HG03558 (cell line): Measurements from ENCODE around the gene CATSPERD.
"Not testable (repeated sequence)": the region's sequence is repeated elsewhere in the genome, so short reads cannot be mapped to it uniquely, and the experiment has no call there.

Experiments
- ATAC-seq: cut with Tn5 transposase; IDR thresholded peaks from one replicate; pipeline ENCODE4 v1.9.1; 2021; ENCODE audit warnings: moderate number of reproducible peaks; ENCODE audit not compliant: unreplicated experiment; ENCODE audit errors: extremely low read depth

Gene CATSPERD

DNA sequence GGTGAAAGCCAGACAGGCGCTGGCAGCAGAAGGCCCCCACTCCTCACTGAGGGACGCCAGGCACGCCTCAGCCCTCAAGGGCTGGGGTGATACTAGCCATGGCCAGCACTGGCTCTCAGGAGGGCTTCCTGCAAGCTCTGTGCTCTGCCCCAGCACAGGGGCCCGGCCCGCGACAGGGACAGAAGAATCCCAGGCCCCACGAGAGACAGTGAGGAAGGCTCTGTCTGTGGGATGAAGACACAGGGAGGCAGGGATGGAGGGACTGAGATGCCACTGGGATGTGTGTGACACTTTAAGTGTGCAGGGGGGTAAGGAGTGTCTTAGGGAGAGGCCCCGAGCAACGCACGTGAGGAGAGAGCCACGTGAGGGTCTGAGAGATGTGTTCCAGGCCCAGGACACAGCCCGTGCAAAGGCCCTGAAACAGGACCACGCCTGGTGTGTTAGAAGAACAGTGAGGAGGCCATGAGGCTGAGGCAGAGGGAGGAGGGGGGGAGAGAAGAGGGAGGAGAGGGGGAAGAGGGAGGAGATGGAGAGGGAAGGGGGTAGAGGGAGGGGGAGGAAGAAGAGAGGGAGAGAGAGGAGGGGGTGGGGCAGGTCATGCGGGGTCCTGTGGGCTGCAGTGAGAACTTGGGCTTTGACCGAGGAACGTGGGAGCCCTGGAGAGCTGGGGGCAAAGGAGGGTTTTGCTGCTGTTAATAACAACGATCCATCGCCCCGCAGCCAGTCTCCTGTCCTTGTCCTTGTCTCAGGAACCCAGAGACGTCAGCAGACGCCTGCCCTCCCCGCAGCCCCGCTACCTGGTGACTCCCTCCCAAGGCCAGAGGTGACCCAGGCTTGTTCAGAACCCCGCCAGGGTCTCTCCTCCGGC, 23.2 kb upstream of the CATSPERD start:
- no peak for ATAC-seq

DNA sequence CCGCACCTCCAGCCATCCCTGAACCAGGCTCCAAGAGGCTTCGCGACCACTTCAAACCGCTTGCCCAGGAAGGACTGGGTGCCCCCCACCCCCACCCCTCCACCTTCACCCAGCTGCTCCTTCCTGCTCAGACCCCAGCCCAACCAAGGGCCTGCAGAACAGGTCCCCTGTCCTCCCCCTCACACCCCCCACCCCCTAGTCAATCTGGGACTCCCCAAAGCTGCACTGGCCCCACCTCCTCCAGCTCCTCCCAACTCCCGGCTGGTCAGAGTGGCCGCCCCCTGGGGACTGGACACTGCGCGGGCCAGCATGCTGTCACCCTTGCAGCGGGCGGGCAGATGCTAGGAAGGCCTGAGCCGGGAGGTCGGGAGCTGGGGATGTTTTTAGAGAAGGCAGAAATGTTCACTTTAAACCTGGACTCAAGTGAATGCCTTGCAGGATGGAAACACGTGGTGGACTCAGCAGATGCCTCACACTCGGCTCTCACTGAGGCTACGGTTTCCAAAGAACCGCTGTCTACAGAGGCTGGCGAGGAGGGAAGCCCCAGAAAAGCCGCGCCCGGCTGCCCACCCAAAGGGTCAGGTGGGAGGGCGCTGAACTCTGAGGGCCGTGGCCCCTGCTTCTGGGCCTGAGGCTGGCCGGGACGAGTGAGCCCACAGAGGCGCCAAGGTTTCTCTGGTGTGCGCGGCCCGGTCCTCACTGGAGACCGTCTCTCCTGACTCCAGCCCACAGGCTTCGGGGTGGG, 22.4 kb upstream of the CATSPERD start:
- no peak for ATAC-seq

DNA sequence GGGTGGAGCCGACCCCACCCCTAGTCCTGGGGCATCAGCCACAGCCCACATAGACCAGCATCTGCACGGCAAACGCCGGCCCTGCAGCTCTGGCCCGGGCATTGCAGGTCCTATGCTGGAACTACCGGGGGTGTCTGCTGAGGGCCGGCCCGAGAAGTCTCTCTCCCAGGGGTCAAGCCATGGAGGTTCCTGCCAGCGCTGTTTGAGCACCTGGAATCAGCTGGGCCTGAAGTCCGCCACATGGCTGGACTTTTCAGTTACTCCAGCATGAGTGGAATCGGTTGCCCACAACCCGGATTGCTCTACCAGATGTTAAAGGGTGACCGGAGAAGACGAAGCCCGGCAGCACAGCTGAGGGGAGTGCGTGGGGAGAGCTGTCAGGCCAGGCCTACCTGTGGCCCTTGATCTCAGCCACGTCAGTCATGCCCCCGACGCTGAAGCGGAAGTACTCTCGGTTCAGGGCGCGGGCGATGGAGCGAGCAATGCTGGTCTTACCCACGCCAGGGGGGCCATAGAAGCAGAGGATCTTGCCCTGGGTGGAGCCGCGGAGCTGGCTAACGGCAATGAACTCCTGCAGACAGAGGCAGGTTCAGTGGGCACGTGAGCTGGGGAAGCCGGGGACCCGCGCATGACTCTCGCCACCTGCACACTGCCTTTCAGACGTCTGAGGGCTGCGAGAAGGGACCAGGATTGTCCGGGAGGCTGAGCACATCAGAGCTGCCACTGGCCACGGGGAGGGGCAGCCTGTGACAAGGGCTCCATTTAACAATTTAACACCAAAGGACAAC, 21.6 kb upstream of the CATSPERD start:
- ATAC-seq = no peak

DNA sequence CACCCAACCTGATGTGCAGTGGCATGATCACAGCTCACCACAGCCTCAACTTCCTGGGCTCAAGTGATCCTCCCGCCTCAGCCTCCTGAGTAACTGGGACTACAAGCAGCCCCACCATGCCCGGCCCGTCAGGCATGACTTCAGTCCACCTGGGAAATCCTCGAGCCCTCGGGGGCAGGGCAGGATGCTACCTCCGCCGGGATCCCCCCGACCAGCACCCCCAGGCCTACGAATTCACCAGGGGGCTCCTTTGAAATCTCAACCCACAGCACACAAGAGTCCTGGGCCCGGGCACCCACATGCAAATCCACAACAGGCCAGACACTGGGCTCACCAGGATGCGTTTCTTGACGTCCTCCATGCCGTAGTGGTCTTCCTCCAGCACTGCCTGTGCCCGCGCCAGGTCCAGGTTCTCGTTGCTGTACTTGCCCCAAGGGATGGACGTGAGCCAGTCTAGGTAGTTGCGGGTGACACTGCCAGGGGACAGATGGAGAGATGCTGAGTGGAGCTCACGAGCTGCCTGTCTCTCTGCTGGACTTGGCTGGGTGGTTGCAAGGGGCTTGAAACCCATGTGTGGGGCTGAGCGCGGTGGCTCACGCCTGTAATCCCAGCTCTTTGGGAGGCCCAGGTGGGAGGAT, 19.9 kb upstream of the CATSPERD start:
- no peak for ATAC-seq

DNA sequence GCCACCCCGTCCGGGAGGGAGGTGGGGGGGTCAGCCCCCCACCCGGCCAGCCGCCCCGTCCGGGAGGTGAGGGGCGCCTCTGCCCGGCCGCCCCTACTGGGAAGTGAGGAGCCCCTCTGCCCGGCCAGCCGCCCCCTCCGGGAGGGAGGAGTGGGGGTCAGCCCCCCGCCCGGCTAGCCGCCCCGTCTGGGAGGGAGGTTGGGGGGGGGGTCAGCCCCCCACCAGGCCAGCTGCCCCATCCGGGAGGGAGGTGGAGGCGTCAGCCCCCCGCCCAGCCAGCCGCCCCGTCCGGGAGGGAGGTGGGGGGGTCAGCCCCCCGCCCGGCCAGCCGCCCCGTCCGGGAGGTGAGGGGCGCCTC, 18.4 kb upstream of the CATSPERD start:
- not testable (repeated sequence) for ATAC-seq

DNA sequence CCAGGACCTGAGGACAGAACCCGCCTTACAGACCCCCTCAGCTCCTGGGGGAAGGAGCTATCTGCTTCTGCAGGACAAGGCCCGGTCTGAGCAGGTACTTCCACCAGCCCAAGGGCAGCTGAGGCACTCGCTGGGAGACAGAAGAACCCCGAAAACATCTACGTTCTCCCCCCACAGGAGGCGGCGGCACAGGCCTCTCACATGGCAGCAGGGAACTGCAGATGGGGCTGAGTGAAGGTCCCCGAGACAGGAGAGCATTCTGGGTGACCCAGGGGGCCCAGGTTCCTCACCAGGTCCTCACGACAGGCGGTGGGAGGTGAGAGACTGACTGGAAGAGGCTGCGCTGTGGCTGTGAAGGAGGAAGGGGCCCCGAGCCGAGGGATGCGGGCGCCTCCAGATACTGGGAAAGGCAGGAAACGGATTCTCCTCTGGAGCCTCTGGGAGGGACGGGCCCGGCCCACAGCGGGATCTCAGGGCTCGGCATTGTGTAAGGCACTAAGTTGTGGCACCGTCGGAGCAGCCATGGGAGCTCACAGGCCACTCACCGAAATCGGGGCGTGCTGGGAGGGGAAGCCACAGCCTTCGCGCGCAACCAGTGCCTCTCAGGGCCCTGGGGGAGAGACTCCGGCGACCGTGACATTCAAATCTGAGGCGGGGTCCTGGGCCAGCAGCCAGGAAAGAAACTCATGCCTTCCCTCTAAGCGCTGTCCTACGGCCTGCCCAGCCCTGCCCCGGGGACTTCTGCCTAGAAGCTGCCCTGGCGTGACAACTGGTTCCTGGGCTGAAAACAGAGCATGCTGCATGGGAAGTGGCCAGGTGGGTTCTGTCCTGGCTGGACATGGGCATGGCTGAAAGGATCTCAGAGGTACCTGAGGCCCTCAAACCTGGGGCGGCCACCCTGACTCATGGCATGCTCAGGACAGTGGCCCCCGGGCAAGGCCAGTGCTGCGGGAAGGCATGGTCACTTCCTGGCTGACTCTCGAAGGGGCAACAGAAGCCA, 16.3 kb upstream of the CATSPERD start:
- ATAC-seq = no peak

DNA sequence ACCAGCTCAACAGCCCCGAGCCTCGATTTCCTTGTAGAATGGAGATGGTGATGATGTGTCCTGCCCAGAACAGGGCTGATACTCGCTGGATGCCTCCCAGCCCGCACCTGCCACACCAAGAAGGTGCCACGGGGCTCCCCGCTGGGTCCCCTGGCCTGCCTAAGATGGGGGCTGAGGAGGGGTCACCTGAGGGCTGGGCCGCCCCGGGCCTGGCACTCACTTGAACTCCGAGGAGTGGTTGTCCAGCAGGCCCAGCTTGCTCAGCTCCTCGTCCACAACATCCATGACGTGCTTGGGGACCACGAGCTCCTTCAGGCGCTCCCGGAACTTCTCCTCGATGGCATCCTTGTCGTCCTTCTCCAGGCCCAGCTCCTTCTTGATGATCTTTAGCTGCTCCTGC, 14.9 kb upstream of the CATSPERD start:
- no peak for ATAC-seq

DNA sequence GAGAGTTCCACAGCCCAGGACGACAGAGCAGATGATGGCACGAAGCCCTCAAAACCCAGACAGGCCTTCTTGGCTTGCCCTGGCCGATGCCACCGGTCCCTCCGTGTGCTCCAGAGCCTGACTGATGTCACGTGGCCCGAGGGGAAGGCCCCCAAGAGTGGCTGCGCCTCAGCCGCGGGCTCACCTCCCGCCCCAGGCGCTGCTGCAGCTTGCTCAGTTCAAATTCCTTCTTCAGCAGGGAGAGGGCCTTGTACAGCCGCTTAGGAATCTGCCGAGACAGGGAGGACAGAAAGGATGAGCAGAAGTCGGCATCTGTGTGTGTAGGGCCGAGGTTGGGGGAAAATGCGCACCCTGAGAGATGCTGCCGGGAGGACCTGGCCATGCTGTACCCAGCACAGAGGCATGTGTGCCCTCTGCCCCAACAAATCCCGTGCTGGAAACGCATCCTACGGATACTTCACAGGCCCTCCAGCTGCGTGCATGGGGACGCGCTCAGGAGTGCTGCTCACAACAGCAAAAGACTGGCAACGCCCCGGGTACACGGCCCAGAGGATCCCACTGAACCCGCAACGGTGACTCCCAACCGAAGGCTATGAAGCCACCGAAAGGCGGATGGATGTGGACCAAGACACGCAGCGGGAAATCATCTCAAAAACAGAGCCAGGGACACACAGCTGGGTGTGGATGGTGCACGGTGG, 13.4 kb upstream of the CATSPERD start:
- no peak for ATAC-seq

DNA sequence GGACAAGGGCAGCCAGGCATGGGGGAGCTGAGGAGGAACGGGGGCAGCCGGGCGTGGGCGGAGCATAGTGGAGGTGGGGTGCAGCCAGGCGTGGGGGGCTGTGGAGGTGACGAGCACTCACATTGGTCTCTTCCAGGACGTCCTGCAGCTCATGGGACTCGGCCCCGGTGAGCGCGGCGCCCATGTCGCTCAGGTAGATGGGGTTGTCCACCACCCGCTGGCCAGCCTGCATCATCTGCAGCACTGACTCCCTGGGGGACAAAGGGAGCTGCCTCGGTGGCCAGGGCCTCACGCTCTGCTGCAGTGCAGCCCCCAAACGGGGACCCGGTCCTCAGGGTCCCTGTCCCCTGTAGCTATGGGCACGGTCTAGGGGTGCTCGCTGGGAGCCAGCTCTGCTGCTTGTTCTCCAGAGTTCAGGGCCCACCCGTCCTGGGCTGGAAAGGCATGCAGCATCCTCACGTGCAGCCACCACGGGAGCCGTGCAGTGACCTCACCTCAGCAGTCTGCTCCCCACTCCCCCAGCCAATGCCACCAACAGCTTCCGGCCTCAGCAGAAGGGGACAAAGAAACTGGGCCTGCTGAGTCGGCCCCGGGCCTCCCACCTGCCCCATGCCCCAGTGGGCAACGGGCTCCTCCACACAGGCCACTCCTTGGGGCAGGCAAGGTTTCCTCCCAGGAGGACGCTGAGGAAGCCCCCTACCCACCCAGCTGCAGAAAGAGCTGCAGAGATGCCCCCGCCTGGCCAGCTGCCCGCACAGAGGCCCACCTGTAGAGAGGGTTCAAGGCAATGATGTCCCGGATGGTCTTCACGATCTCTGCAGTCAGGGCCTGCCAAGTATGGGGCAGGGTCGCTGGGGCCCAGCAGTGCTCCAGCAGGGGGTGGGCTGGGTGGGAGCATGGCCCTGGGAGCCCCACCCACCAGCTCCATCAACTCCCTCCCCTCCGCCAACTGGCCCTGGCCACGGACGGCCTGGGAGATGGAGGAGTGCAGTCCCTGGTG, 12.6 kb upstream of the CATSPERD start:
- no peak for ATAC-seq

DNA sequence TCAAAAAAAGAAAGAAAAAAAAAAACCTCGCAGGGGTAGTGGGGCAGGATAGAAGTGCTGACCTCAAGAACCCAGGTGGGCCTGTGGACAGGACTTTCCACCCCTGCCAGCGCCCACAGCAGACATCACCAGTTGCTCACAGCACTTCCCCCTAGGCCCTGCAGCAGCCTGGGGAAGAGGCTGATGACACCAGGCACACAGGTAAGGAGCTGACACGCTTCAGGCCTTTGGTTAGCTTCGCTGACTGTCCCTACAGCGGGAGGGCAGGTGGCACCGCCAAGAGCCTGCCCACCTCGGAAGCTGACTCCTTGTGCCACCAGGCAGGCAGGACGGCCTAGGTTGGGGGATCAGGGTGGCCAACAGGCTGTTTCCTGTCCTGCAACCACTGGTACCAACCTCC, 9.4 kb upstream of the CATSPERD start:
- no peak for ATAC-seq

DNA sequence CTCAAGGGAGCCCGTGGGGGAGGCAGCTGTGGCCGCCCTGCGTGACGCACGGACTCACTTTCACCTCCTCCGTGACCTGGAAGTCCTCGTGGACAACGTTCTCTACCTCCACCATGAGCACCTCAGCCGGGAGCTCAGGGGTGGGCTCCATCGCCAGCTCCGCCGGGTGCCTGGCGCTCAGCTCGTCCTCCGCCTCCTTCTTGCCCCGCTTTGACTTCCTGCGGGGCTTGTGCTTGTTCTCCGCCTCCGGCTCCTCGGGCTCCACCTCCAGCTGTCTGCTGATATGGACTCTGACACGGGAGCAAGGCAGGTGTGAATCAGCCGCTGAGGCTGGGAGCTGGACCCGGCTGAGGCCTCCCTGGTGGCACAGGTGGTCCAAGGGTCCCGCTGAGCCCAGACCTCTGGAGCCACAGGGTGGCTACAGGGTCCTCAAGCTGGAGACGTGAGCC, 8.7 kb upstream of the CATSPERD start:
- no peak for ATAC-seq

DNA sequence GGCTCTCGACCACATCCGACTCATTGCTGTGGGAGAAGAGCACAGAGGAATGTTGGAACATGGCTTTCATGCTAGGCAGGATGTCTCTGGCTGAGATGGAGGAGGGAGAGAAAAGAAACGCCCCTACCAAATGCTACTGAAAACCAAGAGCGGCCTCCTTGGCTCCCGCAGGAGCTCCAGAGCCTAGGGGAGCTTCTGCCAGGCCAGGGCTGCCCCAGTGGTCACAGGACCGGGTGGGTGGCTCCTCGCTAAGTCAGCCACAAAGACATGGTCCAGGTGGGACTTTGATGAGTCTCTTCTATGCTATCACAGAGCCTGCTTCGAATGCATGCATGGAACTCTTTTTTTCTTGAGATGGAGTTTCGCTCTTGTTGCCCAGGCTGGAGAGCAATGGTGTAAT, 7.2 kb upstream of the CATSPERD start:
- no peak for ATAC-seq

DNA sequence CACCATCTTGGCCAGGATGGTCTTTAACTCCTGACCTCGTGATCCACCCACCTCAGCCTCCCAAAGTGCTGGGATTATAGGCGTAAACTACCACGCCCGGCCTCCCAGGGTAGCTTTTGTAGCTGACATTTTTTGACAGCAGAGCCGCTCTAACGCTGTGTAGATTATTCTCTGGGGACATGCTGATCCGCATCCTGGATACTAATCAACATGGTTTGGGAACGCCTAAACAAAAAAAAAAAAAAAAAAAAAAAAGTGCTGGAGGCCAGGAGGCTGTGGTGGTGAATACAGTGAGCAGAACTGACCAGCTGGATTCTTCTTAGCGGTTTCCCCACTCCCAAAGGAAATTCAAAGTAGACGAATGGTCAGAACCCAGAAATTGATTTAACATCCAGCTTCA, 5.6 kb upstream of the CATSPERD start:
- ATAC-seq = no peak

DNA sequence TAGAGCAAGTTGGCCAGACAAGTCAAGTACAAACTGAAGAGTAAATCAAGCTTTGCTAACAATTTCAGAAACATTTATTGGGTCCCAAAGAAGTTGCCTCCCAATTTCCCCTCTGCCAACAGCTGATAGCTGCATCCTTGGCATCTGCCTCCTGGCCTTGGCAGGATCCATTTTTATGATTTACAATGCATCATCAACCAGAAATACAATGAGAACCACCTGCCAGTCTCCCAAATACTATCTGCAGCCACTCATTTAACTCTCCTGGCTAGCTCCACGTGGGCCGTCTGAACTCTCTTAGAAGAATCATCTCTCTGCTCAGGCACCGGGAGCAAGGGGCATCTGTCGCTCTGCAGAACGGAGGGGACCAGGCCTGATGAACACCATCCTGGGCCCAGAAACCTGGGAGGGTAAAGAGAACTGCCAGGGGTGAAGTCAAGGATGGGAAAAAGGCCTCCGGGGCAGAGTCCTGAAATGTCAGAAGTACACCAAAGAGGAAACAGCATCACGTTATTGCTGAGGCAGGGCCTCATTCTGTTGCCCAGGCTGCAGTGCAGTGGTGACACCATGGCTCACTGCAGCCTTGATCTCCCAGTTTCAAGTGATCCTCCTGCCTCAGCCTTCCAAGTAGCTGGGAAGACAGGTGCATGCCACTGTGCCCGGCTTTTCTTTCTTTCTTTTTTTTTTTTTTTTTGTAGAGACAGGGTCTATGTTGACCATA, 3.1 kb upstream of the CATSPERD start:
- ATAC-seq = no peak

DNA sequence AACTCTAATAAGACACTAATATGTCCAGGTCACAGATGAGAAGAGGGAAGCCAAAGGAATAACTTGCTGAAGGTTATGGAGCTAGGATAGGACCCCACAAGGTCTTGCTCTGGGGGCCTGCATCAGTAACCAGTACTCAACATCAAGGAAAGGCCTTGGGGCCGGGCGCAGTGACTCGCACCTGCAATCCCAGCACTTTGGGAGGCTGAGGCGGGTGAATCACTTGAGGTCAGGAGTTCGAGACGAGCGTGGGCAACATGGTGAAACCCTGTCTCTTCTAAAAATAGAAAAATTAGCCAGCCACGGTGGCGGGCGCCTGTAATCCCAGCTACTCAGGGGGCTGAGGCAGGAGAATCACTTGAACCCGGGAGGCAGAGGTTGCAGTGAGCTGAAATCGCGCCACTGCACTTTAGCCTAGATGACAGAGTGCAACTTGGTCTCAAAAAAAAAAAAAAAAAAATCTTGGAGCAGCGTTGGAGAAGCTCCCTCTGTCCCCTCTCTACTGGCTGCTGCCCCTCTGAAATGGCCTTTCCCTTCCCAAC, 2.3 kb upstream of the CATSPERD start:
- no peak for ATAC-seq

DNA sequence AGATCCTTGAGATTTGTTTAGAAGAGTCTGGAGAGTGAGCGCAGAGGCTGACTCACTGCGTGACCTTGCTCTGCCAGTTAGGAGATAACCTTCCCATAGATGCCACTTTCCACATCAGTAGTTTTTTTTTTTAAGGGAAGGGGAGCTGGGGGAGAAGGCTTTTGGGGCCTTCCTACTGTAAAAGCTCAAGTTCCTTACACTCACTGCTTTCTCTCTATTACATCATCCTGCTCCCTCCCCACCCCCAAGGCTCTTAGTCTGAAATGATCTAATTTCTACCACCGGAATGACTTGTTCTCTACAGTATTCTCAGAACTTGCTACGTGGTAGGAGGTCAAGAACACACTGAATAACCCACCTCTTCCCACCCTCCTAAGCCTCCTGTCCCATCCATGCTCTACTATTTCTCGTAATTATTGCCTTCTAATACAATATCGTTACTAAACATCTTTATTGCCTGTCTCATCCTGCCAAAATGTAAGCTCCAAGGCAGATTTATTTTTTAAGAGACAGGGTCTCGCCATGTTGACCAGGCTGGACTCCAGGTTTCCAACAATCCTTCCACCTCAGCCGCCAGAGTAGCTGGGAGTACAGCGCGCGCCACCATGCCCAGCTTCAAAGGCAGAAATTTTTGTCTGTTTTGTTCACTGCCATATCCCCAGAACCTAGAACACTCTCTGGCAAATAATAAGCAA, 1.7 kb upstream of the CATSPERD start:
- ATAC-seq = no peak
